Measurements from ENCODE around the gene OTUB1.
A peak's percentile ranks its signal among the peaks of the same experiment; 100 is the strongest.

OTUB1 gene, protein sequence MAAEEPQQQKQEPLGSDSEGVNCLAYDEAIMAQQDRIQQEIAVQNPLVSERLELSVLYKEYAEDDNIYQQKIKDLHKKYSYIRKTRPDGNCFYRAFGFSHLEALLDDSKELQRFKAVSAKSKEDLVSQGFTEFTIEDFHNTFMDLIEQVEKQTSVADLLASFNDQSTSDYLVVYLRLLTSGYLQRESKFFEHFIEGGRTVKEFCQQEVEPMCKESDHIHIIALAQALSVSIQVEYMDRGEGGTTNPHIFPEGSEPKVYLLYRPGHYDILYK

GRCh38 chr11:63986156-63986931 is at the start of gene OTUB1:
Gene OTUB1, plus strand, starts transcription at chr11:63986438. Its CDS starts 19 bp downstream, at chr11:63986457.
- Histone ChIP-seq H3K27ac (ENCODE audit: low read depth, low read length) (peak within 1 kb of the TSS; percentile 95), H3K4me3 (ENCODE audit: low read depth, low read length) (peak within 1 kb of the TSS; percentile 90), H3K9ac (ENCODE audit: low read length) (peak within 1 kb of the TSS; percentile 98), H3K4me1 (ENCODE audit: control insufficient read depth, insufficient read depth, low read length) (peaks cover 20% of the 10 kb centered on the region), H3K9me3 (ENCODE audit: control insufficient read depth, insufficient read depth, low read depth, low read length) (no peaks in the 10 kb centered on the region), H3K36me3 (ENCODE audit: control insufficient read depth, insufficient read depth, low read length) (peaks cover 31% of the 10 kb centered on the region), H3K27me3 (ENCODE audit: control insufficient read depth, insufficient read depth, low read length) (no peaks in the 10 kb centered on the region)

GRCh38 chr11:63937713-63938478 is 48.3 kb upstream of the OTUB1 start:
- peaks cover 4% of the 10 kb centered on the region for H3K36me3 ChIP-seq (ENCODE audit: control insufficient read depth, insufficient read depth, low read length)
- H3K27ac ChIP-seq (ENCODE audit: low read depth, low read length), result no peak overlapping the region; the same call in 1 of the 2 replicates
- H3K4me1 ChIP-seq (ENCODE audit: control insufficient read depth, insufficient read depth, low read length), result 0 out of 2 replicates have a peak, but pooled peaks cover 4% of the 10 kb centered on the region
- no peaks in the 10 kb centered on the region for H3K27me3 ChIP-seq (ENCODE audit: control insufficient read depth, insufficient read depth, low read length)
- H3K9ac ChIP-seq (ENCODE audit: low read length), result peak overlapping the region; percentile 9
- H3K4me3 ChIP-seq (ENCODE audit: low read depth, low read length), result peak overlapping the region; percentile 61
- H3K9me3 ChIP-seq (ENCODE audit: control insufficient read depth, insufficient read depth, low read depth, low read length), result no peaks in the 10 kb centered on the region

GRCh38 chr11:63938479-63939396 is 47.5 kb upstream of the OTUB1 start, which contains the start of gene NAA40:
Gene NAA40, plus strand, starts transcription at chr11:63939002. Its CDS starts 95 bp downstream, at chr11:63939097.
- Histone ChIP-seq H3K4me3 (ENCODE audit: low read depth, low read length) (peak within 1 kb of the TSS; percentile 97), H3K27ac (ENCODE audit: low read depth, low read length) (peak within 1 kb of the TSS; percentile 86), H3K4me1 (ENCODE audit: control insufficient read depth, insufficient read depth, low read length) (0 out of 2 replicates have a peak, but pooled peaks cover 4% of the 10 kb centered on the region)

GRCh38 chr11:63939397-63939891 is 46.8 kb upstream of the OTUB1 start:
- H3K27ac ChIP-seq (ENCODE audit: low read depth, low read length), result peak overlapping the region; percentile 86
- peaks cover 6% of the 10 kb centered on the region for H3K36me3 ChIP-seq (ENCODE audit: control insufficient read depth, insufficient read depth, low read length)
- no peaks in the 10 kb centered on the region for H3K9me3 ChIP-seq (ENCODE audit: control insufficient read depth, insufficient read depth, low read depth, low read length)
- peak overlapping the region; percentile 90 for H3K9ac ChIP-seq (ENCODE audit: low read length)
- H3K4me3 ChIP-seq (ENCODE audit: low read depth, low read length), result peak overlapping the region; percentile 97
- no peaks in the 10 kb centered on the region for H3K27me3 ChIP-seq (ENCODE audit: control insufficient read depth, insufficient read depth, low read length)
- 0 out of 2 replicates have a peak, but pooled peaks cover 4% of the 10 kb centered on the region for H3K4me1 ChIP-seq (ENCODE audit: control insufficient read depth, insufficient read depth, low read length)

More at GRCh38 chr11:63938479-63939396, 47.5 kb upstream of the OTUB1 start, which contains the start of gene NAA40:
- Histone ChIP-seq H3K9ac (ENCODE audit: low read length) (peak within 1 kb of the TSS; percentile 90), H3K27me3 (ENCODE audit: control insufficient read depth, insufficient read depth, low read length) (no peaks in the 10 kb centered on the region), H3K9me3 (ENCODE audit: control insufficient read depth, insufficient read depth, low read depth, low read length) (no peaks in the 10 kb centered on the region), H3K36me3 (ENCODE audit: control insufficient read depth, insufficient read depth, low read length) (peaks cover 6% of the 10 kb centered on the region)

GRCh38 chr11:63940786-63941185 is 45.5 kb upstream of the OTUB1 start:
- Histone ChIP-seq H3K27ac (ENCODE audit: low read depth, low read length) (no peak overlapping the region), H3K9ac (ENCODE audit: low read length) (no peak overlapping the region), H3K36me3 (ENCODE audit: control insufficient read depth, insufficient read depth, low read length) (peaks cover 6% of the 10 kb centered on the region), H3K4me3 (ENCODE audit: low read depth, low read length) (no peak overlapping the region), H3K9me3 (ENCODE audit: control insufficient read depth, insufficient read depth, low read depth, low read length) (no peaks in the 10 kb centered on the region), H3K4me1 (ENCODE audit: control insufficient read depth, insufficient read depth, low read length) (peaks cover 13% of the 10 kb centered on the region; the same call in 1 of the 2 replicates), H3K27me3 (ENCODE audit: control insufficient read depth, insufficient read depth, low read length) (no peaks in the 10 kb centered on the region)

- Histone ChIP-seq H3K9me3 (ENCODE audit: control insufficient read depth, insufficient read depth, low read depth, low read length) (no peaks in the 10 kb centered on the region), H3K9ac (ENCODE audit: low read length) (no peak overlapping the region), H3K4me3 (ENCODE audit: low read depth, low read length) (no peak overlapping the region), H3K27ac (ENCODE audit: low read depth, low read length) (no peak overlapping the region), H3K4me1 (ENCODE audit: control insufficient read depth, insufficient read depth, low read length) (peaks cover 13% of the 10 kb centered on the region; the same call in 1 of the 2 replicates), H3K27me3 (ENCODE audit: control insufficient read depth, insufficient read depth, low read length) (no peaks in the 10 kb centered on the region), H3K36me3 (ENCODE audit: control insufficient read depth, insufficient read depth, low read length) (peaks cover 15% of the 10 kb centered on the region)
Measured at GRCh38 chr11:63941901-63942300, 44.3 kb upstream of the OTUB1 start.

GRCh38 chr11:63942803-63943202 is 43.4 kb upstream of the OTUB1 start:
- Histone ChIP-seq H3K4me1 (ENCODE audit: control insufficient read depth, insufficient read depth, low read length) (peaks cover 13% of the 10 kb centered on the region; the same call in 1 of the 2 replicates), H3K27ac (ENCODE audit: low read depth, low read length) (no peak overlapping the region), H3K9me3 (ENCODE audit: control insufficient read depth, insufficient read depth, low read depth, low read length) (no peaks in the 10 kb centered on the region), H3K27me3 (ENCODE audit: control insufficient read depth, insufficient read depth, low read length) (no peaks in the 10 kb centered on the region), H3K4me3 (ENCODE audit: low read depth, low read length) (no peak overlapping the region), H3K36me3 (ENCODE audit: control insufficient read depth, insufficient read depth, low read length) (peaks cover 17% of the 10 kb centered on the region), H3K9ac (ENCODE audit: low read length) (no peak overlapping the region)

- H3K27ac ChIP-seq (ENCODE audit: low read depth, low read length), result no peak overlapping the region
Measured at GRCh38 chr11:63944987-63945386, 41.3 kb upstream of the OTUB1 start.

DNA sequence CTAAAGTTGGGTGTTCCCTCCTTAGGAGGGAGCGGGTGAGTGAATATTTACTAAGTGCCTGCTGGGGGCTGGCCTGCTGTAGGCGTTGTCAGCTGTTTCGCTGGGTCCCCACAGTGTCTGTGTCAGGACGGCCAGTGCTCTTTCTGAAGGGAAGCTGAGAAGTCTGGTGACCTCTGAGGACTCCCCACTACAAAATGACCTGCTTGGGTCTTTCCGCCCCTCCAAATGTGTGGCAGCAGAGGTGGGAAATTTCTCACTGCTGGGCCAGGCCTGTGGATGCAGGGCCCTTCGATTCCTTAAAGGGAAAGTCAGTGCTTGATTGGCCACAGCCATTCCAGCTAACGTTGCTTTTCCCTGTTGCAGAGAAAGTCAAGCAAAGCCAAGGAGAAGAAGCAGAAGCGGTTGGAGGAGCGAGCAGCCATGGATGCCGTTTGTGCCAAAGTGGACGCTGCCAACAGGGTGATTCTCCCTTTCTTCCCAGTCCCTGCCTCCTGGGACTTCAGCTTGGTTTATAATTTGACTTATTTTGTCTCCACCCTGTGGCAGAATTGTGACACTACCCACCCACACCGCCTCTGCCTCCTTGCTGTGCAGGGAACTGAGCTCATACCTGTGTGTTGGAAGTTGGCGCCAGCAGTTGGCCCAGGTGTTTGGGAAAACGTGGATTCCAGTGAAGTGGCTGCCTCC is 40.6 kb upstream of the OTUB1 start:
- Histone ChIP-seq H3K27me3 (ENCODE audit: control insufficient read depth, insufficient read depth, low read length) (no peaks in the 10 kb centered on the region), H3K9me3 (ENCODE audit: control insufficient read depth, insufficient read depth, low read depth, low read length) (no peaks in the 10 kb centered on the region), H3K9ac (ENCODE audit: low read length) (peak overlapping the region; percentile 5), H3K4me3 (ENCODE audit: low read depth, low read length) (no peak overlapping the region), H3K27ac (ENCODE audit: low read depth, low read length) (no peak overlapping the region), H3K36me3 (ENCODE audit: control insufficient read depth, insufficient read depth, low read length) (peaks cover 27% of the 10 kb centered on the region), H3K4me1 (ENCODE audit: control insufficient read depth, insufficient read depth, low read length) (peaks cover 9% of the 10 kb centered on the region; the same call in 1 of the 2 replicates)

More at GRCh38 chr11:63944987-63945386, 41.3 kb upstream of the OTUB1 start:
- H3K27me3 ChIP-seq (ENCODE audit: control insufficient read depth, insufficient read depth, low read length), result no peaks in the 10 kb centered on the region
- peaks cover 9% of the 10 kb centered on the region; the same call in 1 of the 2 replicates for H3K4me1 ChIP-seq (ENCODE audit: control insufficient read depth, insufficient read depth, low read length)
- no peak overlapping the region for H3K4me3 ChIP-seq (ENCODE audit: low read depth, low read length)
- H3K9me3 ChIP-seq (ENCODE audit: control insufficient read depth, insufficient read depth, low read depth, low read length), result no peaks in the 10 kb centered on the region
- peaks cover 26% of the 10 kb centered on the region for H3K36me3 ChIP-seq (ENCODE audit: control insufficient read depth, insufficient read depth, low read length)
- H3K9ac ChIP-seq (ENCODE audit: low read length), result no peak overlapping the region

All from HUES6 (cell line).